SK-N-SH (cell line): ENCODE data around the gene CORO6. TPM values are rescaled to one million over a fixed set of nuclear protein-coding genes. Genes with fewer than 3 reads are reported as not detected.
A peak's percentile ranks its signal among the peaks of the same experiment; 100 is the strongest.

ENCODE experiments used
- CTCF ChIA-PET: fragments of 300-600, 350-600 bp; formaldehyde crosslinking; extraction: SDS; loops from one replicate; lab custom pipeline; 2021; lab: Yijun Ruan, JAX
- POLR2A ChIA-PET: fragments of 350-600 bp; sonication (Branson Sonifier 250); formaldehyde crosslinking; extraction: SDS; loops from one replicate; lab custom pipeline; 2020; ENCODE audit warnings: antibody characterized with exemption, inconsistent platforms; lab: Yijun Ruan, JAX
- DNase-seq: peaks from one replicate; pipeline ENCODE4 v3.0.0; 2012
- H2AFZ ChIP-seq: fragments of 200-600 bp; sonication (generic); 2 replicates; pipeline ENCODE4 v1.8.1; 2016; ENCODE audit warnings: antibody characterized with exemption, mild to moderate bottlenecking, low read depth
- H3F3A ChIP-seq: fragments of 200-600 bp; sonication (generic); replicated peaks from 2 replicates; pipeline ENCODE3; 2016; ENCODE audit warnings: antibody characterized with exemption, mild to moderate bottlenecking; ENCODE audit not compliant: insufficient read depth
- H3K27ac ChIP-seq, 2 experiments: fragments of 200-500 bp in 1 of 2; fragments of 200-600 bp in 1 of 2; sonication (Bioruptor generic) in 1 of 2; sonication (generic), shearing (Covaris generic) in 1 of 2; 2 replicates each; pipeline versions ENCODE4 v1.5.1 to v1.6.1; 2014 to 2016; ENCODE audit warnings: low read depth in 2 of 2, inconsistent platforms in 1 of 2, low read length in 1 of 2, mild to moderate bottlenecking in 1 of 2, mixed read lengths in 1 of 2
- H3K27me3 ChIP-seq: fragments of 200-600 bp; sonication (generic), shearing (Covaris generic); 2 replicates; pipeline ENCODE4 v1.6.1; 2016; ENCODE audit warnings: mixed run types; ENCODE audit not compliant: insufficient read depth
- H3K36me3 ChIP-seq, 2 experiments: fragments of 200-500 bp in 1 of 2; fragments of 200-600 bp in 1 of 2; sonication (Bioruptor generic) in 1 of 2; sonication (generic) in 1 of 2; replicated peaks in 1 of 2; 2 replicates each; pipeline versions ENCODE3 to v1.5.1; 2014 to 2016; ENCODE audit warnings: low read length in 1 of 2, mild to moderate bottlenecking in 1 of 2; ENCODE audit not compliant: insufficient read depth in 2 of 2, control insufficient read depth in 1 of 2
- H3K4me1 ChIP-seq, 2 experiments: fragments of 200-500 bp in 1 of 2; fragments of 200-600 bp in 1 of 2; sonication (Bioruptor generic) in 1 of 2; sonication (generic), shearing (Covaris generic) in 1 of 2; 2 replicates each; pipeline versions ENCODE4 v1.5.1 to v1.6.1; 2014 to 2016; ENCODE audit warnings: low read depth in 1 of 2, low read length in 1 of 2, mixed run types in 1 of 2; ENCODE audit not compliant: insufficient read depth in 2 of 2, control insufficient read depth in 1 of 2
- H3K4me2 ChIP-seq: fragments of 200-600 bp; sonication (generic), shearing (Covaris generic); 2 replicates; pipeline ENCODE4 v1.6.1; 2017; ENCODE audit warnings: mixed run types
- H3K4me3 ChIP-seq, 2 experiments: fragments of 200-500 bp in 1 of 2; fragments of 200-600 bp in 1 of 2; sonication (Bioruptor generic) in 1 of 2; sonication (generic), shearing (Covaris generic) in 1 of 2; 2 replicates each; pipeline versions ENCODE4 v1.5.1 to v1.8.1; 2014 to 2016; ENCODE audit warnings: low read depth in 2 of 2, inconsistent platforms in 1 of 2, low read length in 1 of 2, mild to moderate bottlenecking in 1 of 2, mixed read lengths in 1 of 2, moderate library complexity in 1 of 2
- H3K79me2 ChIP-seq: fragments of 200-600 bp; sonication (generic); 2 replicates; pipeline ENCODE4 v1.8.1; 2017; ENCODE audit warnings: mild to moderate bottlenecking; ENCODE audit not compliant: insufficient read depth
- H3K9ac ChIP-seq: fragments of 200-600 bp; sonication (generic); 2 replicates; pipeline ENCODE4 v1.6.1; 2017; ENCODE audit warnings: mixed run types
- H3K9me2 ChIP-seq: fragments of 200-600 bp; sonication (generic); 2 replicates; pipeline ENCODE4 v1.6.1; 2017; ENCODE audit warnings: mixed run types
- H3K9me3 ChIP-seq: fragments of 200-600 bp; sonication (generic); 2 replicates; pipeline ENCODE4 v1.6.1; 2017; ENCODE audit warnings: mixed run types, mild to moderate bottlenecking, moderate library complexity
- H4K20me1 ChIP-seq: fragments of 200-600 bp; sonication (generic); 2 replicates; pipeline ENCODE4 v1.6.1; 2017; ENCODE audit warnings: mild to moderate bottlenecking, mixed run types; ENCODE audit not compliant: insufficient read depth
- CHD2 ChIP-seq: fragments of 150-350 bp; IDR thresholded peaks from 2 replicates; pipeline ENCODE4 v1.6.1; 2018; ENCODE audit warnings: low read length; ENCODE audit not compliant: partially characterized antibody
- ELF1 ChIP-seq: IDR thresholded peaks from 2 replicates; pipeline ENCODE4 v1.4.0; 2012
- EP300 ChIP-seq, 2 experiments: IDR thresholded peaks; 2 replicates each; pipeline versions ENCODE4 v1.4.0 to v1.6.1; 2012; ENCODE audit warnings: borderline replicate concordance in 1 of 2, low read depth in 1 of 2, low read length in 1 of 2
- EZH2phosphoT487 ChIP-seq: fragments of 200-600 bp; sonication (generic); IDR thresholded peaks from 2 replicates; pipeline ENCODE4 v1.6.1; 2017; ENCODE audit warnings: low read depth, mixed run types, mild to moderate bottlenecking, antibody characterized with exemption, moderate library complexity, borderline replicate concordance
- FOXJ3 ChIP-seq: sonication (generic); formaldehyde crosslinking; IDR thresholded peaks from 2 replicates; pipeline ENCODE4 v1.5.1; 2020; ENCODE audit warnings: mild to moderate bottlenecking, missing genetic modification reagents
- FOXM1 ChIP-seq: IDR thresholded peaks from 2 replicates; pipeline ENCODE4 v1.4.0; 2012; ENCODE audit warnings: low read depth, mild to moderate bottlenecking
- GABPA ChIP-seq: IDR thresholded peaks from 2 replicates; pipeline ENCODE4 v1.4.0; 2012; ENCODE audit warnings: low read depth, mild to moderate bottlenecking
- JUND ChIP-seq: IDR thresholded peaks from 2 replicates; pipeline ENCODE4 v1.4.0; 2012
- MEF2A ChIP-seq: IDR thresholded peaks from 2 replicates; pipeline ENCODE4 v1.4.0; 2012; ENCODE audit warnings: low read depth, borderline replicate concordance
- MXI1 ChIP-seq: IDR thresholded peaks from 2 replicates; pipeline ENCODE4 v1.6.1; 2012; ENCODE audit warnings: mild to moderate bottlenecking, low read depth, low read length, improper control_type of control experiment
- POLR2AphosphoS5 ChIP-seq: IDR thresholded peaks from 2 replicates; pipeline ENCODE4 v1.6.1; 2012; ENCODE audit warnings: low read depth, low read length
- SIN3A ChIP-seq: IDR thresholded peaks from 2 replicates; pipeline ENCODE4 v1.6.1; 2012; ENCODE audit warnings: low read depth, mild to moderate bottlenecking, low read length, moderate library complexity, borderline replicate concordance
- SMC3 ChIP-seq: IDR thresholded peaks from 2 replicates; pipeline ENCODE4 v1.6.1; 2012; ENCODE audit warnings: low read depth, low read length, improper control_type of control experiment
- TAF1 ChIP-seq: IDR thresholded peaks from 2 replicates; pipeline ENCODE4 v1.6.1; 2012; ENCODE audit warnings: low read depth, mild to moderate bottlenecking, low read length, moderate library complexity, borderline replicate concordance
- TCF12 ChIP-seq: IDR thresholded peaks from 2 replicates; pipeline ENCODE4 v1.4.0; 2012
- YY1 ChIP-seq: IDR thresholded peaks from 2 replicates; pipeline ENCODE4 v1.4.0; 2012; ENCODE audit warnings: low read depth, mild to moderate bottlenecking
- WGBS: methylation state at CpG from one replicate; pipeline ENCODE4 v1.1.6; 2017; ENCODE audit warnings: low lambda C conversion rate; 5-methylcytosine and 5-hydroxymethylcytosine counted together
- polyA plus RNA-seq, 3 experiments: library from polyadenylated mRNA; depleted of rRNA; stranded (reverse); fragments of >200 nt; gene quantifications; 2 replicates each; pipeline ENCODE4 v1.2.3, GENCODE V29; 2012
- TF ChIP-seq, protein P1 (sequence below): IDR thresholded peaks from 2 replicates; pipeline ENCODE4 v1.4.0; 2012; ENCODE audit warnings: low read depth, borderline replicate concordance
- TF ChIP-seq, protein P2 (sequence below): IDR thresholded peaks from 2 replicates; pipeline ENCODE4 v1.4.0; 2012; ENCODE audit warnings: low read depth

The CORO6 gene
- 18.4 and 28.1 TPM in 2 replicates for polyA plus RNA-seq (2012; rRNA removed)
- polyA plus RNA-seq (2012; cell fraction: cytosol; rRNA removed), result 2.0 and 5.5 TPM in 2 replicates
- 212 and 229 TPM in 2 replicates for polyA plus RNA-seq (2012; cell fraction: nucleus; rRNA removed)

DNA sequence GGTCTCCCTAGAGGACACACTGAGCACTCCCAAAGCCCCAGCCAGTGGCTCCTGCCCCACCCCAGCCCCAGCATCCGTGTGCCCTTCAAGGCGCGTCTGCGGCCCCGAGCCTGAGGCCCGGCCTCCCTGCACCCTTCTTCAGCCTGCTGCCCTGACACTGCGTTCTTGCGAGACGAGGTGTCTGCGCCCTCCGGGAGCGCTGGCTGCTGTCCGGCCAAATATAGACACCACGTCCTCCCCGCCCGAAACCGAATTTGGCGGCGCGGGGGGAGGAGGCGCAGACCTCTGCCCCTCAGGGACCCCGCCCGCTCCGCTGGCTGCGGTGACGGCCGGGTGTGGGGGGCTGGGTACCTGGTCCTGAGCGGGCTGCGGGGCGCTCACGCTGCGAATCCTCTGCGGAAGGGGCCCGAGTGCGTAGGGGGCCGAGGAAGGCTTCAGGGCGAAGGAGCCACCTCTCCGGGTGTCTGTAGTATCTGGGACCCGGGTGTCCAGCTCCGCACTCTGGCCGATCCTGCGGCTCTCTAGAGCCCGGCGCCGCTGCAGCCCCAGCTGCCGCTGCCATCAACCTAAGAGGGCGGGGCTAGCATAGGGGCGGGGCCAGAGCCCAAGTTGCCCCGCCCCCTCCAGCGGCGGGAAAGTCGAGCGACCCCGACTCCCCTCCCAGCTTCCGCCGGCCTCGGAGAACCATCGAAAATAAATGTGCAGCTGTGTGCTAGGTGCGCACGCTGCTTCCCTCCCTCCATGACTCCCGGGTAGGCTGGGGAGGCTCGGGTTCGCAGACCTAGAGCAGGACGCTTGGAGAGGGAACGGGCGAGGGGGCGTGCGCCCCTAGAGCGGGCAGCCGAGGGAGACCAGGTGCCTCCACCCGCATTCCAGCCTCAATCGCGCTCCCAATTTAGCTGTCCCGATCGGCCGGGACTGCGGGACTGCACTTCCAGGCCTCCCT is at the start of gene CORO6:
TSS of gene CORO6 (minus strand) at position 576 of the 946 bp plus-strand sequence. CDS start 1,491 bp downstream, outside the sequence.
- peak within 1 kb of the TSS; percentile 85 for H3K4me2 ChIP-seq
- peak; percentile 95 for DNase-seq
- no peaks in the 10 kb centered on the region for H3F3A ChIP-seq
- peak within 1 kb of the TSS; percentile 75 for H2AFZ ChIP-seq
- peak within 1 kb of the TSS in 1 of 2 experiments; percentile 87; a peak in 2 of 4 replicates for H3K27ac ChIP-seq
- H3K9ac ChIP-seq, result peak within 1 kb of the TSS; percentile 43; the same call in 1 of the 2 replicates
- ChIA-PET CTCF (interaction anchor here (0.8 to 2.4 kb wide), 6 partner anchors 18 to 309 kb away, joined by 3 to 15 read pairs (median 3); no protein-coding TSS in a partner anchor), POLR2A (no interaction called here)
- no peaks in the 10 kb centered on the region for H3K9me3 ChIP-seq
- no peaks in the 10 kb centered on the region for H3K9me2 ChIP-seq
- no peaks in the 10 kb centered on the region for H3K79me2 ChIP-seq
- no peaks in the 10 kb centered on the region for H4K20me1 ChIP-seq
- TF ChIP-seq ELF1 (no peak), EZH2phosphoT487 (no peak), TAF1 (peak; percentile 69; the same call in 1 of the 2 replicates), FOXM1 (no peak), EP300 (IDR thresholded peaks at IDR 0.05; ENCODE audit: borderline replicate concordance in 1 of 2, low read depth in 1 of 2, low read length in 1 of 2) (no peak), GABPA (no peak), MXI1 (peak; percentile 32; the same call in 1 of the 2 replicates), TCF12 (no peak), CHD2 (no peak), YY1 (peak; percentile 48; the same call in 1 of the 2 replicates), SIN3A (no peak), SMC3 (no peak), FOXJ3 (CRISPR knock-in tag) (no peak), JUND (no peak), MEF2A (no peak), POLR2AphosphoS5 (peak; percentile 38; the same call in 1 of the 2 replicates)
- TF ChIP-seq, protein P1, sequence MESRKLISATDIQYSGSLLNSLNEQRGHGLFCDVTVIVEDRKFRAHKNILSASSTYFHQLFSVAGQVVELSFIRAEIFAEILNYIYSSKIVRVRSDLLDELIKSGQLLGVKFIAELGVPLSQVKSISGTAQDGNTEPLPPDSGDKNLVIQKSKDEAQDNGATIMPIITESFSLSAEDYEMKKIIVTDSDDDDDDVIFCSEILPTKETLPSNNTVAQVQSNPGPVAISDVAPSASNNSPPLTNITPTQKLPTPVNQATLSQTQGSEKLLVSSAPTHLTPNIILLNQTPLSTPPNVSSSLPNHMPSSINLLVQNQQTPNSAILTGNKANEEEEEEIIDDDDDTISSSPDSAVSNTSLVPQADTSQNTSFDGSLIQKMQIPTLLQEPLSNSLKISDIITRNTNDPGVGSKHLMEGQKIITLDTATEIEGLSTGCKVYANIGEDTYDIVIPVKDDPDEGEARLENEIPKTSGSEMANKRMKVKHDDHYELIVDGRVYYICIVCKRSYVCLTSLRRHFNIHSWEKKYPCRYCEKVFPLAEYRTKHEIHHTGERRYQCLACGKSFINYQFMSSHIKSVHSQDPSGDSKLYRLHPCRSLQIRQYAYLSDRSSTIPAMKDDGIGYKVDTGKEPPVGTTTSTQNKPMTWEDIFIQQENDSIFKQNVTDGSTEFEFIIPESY, result no peak
- TF ChIP-seq, protein P2, sequence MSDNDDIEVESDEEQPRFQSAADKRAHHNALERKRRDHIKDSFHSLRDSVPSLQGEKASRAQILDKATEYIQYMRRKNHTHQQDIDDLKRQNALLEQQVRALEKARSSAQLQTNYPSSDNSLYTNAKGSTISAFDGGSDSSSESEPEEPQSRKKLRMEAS, result 0 out of 2 replicates have a peak, but pooled peaks have one; percentile 17
- H3K4me1 ChIP-seq, result peaks cover 20 to 77% of the 10 kb centered on the region in 2 experiments
- H3K27me3 ChIP-seq, result no peaks in the 10 kb centered on the region
- peak within 1 kb of the TSS; percentile 75 to 86 for H3K4me3 ChIP-seq
- 26% methylated on average over 27 of the region's 77 CpGs for WGBS
- peaks cover 0 to 2% of the 10 kb centered on the region in 2 experiments for H3K36me3 ChIP-seq
